Body of pancreas (tissue), 4 donors: ENCODE data around the gene CDC42SE2. TPM values are rescaled to one million over a fixed set of nuclear protein-coding genes. Genes with fewer than 3 reads are reported as not detected.

Experiments used
- ATAC-seq: fragments of 150-250 bp; one replicate; pipeline ENCODE4 v1.9.1; 2016
- DNase-seq, 4 donors: peaks; one replicate each; pipeline ENCODE4 v3.0.0-alpha.2; 2019
- H3K27ac ChIP-seq, 4 donors: fragments of 200-600 bp; sonication (generic); 1 replicate in 3 of 4; 2 replicates in 1 of 4; pipeline versions ENCODE4 v1.5.1 to v1.6.1; 2016 to 2019; ENCODE audit warnings: mild to moderate bottlenecking in 1 of 4, mixed read lengths in 1 of 4, moderate library complexity in 1 of 4
- H3K27me3 ChIP-seq, 2 donors: fragments of 200-600 bp; sonication (generic); one replicate each; pipeline ENCODE4 v1.6.0; 2016; ENCODE audit warnings: mild to moderate bottlenecking in 1 of 2
- H3K36me3 ChIP-seq, 2 donors: fragments of 200-600 bp; sonication (generic); replicated peaks in 1 of 2; 2 replicates each; pipeline ENCODE4 v1.5.1; 2016; ENCODE audit warnings: low read depth in 2 of 2; ENCODE audit not compliant: insufficient read depth in 1 of 2
- H3K4me1 ChIP-seq: fragments of 200-600 bp; sonication (generic); one replicate; pipeline ENCODE4 v1.6.0; 2016
- H3K4me3 ChIP-seq, 2 donors: fragments of 200-600 bp; sonication (generic); 1 replicate in 1 of 2; 2 replicates in 1 of 2; pipeline ENCODE4 v1.5.1; 2016 to 2019
- H3K9me3 ChIP-seq, 3 donors: fragments of 200-600 bp; sonication (generic); 1 replicate in 2 of 3; 2 replicates in 1 of 3; pipeline ENCODE4 v1.5.1; 2016
- CTCF ChIP-seq, 7 experiments: fragments of 450-650 bp in 4 of 7; fragments of 200-600 bp in 3 of 7; sonication (generic) in 3 of 7; IDR thresholded peaks; one replicate each; pipeline ENCODE4 v1.5.1; 2016 to 2019; ENCODE audit warnings: antibody characterized with exemption in 7 of 7
- POLR2A ChIP-seq, 3 donors: fragments of 450-650 bp; IDR thresholded peaks; one replicate each; pipeline ENCODE4 v1.6.1; 2016; ENCODE audit warnings: antibody characterized with exemption in 3 of 3, mild to moderate bottlenecking in 2 of 3
- WGBS, 2 donors: methylation state at CpG; one replicate each; pipeline ENCODE4 v1.1.5; 2017; 5-methylcytosine and 5-hydroxymethylcytosine counted together
- intact Hi-C: fragments of 100-400 bp; cut with DNase I; formaldehyde crosslinking; loops from one replicate; pipeline ENCODE4 v1.15.1; 2023
- total RNA-seq, 2 donors: library from RNA; depleted of rRNA; stranded (reverse); fragments of >200 nt; gene quantifications; one replicate each; pipeline ENCODE4 v1.1.0, GENCODE V29; 2016

The CDC42SE2 gene
- total RNA-seq, 2 donors from 2014 or later, result 23.4 to 33.5 TPM

DNA sequence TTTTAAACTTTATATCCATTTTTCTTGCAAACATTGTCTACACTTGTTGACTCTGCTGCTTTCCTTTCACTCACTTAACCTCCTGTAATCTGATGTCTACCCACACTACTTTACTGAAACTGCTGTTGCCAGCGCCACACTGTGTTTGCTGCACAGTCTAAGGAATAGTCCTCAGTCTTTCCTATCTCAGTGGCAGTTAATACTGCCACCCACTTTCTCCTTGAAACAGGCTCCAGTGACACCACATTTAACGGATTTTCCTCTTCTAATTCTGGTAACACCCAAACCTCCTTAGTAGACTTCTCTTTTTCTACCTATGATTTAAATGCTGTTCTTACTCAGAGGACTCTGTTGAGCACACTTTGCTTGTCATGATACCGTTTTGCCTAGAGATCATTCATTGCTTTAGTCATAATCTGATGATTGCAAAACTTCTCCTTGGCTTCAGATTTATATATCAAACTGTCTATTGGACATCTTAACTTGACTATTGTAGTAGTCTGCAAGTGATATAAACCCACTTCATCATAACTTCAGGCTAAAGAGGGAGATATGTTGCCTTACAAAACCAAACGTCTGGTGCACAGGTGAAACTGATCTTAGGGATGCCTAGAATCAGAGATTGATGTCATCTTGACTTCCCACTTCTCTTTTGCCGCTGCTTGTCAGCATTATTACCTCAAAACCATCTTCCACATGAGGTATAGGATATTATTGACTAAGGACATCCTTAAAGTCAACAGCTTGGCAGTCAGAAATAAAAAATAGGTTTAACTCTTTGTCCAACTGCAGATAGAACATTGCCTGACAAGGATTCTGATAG, 94.1 kb downstream of the CDC42SE2 start:
- DNase-seq (no peak), ATAC-seq (no peak)
- Histone ChIP-seq H3K36me3 (peaks cover 0 to 3% of the 10 kb centered on the region in 2 donors), H3K27me3 (no peaks in the 10 kb centered on the region), H3K9me3 (no peaks in the 10 kb centered on the region), H3K27ac (no peak overlapping the region), H3K4me1 (peaks cover 11% of the 10 kb centered on the region), H3K4me3 (no peak overlapping the region)
- TF ChIP-seq CTCF (IDR thresholded peaks at IDR 0.05) (no peak), POLR2A (IDR thresholded peaks at IDR 0.05) (no peak)
- intact Hi-C loops, result no loop called here
- 55% methylated on average over 5 of the region's 5 CpGs for WGBS, 2 donors

DNA sequence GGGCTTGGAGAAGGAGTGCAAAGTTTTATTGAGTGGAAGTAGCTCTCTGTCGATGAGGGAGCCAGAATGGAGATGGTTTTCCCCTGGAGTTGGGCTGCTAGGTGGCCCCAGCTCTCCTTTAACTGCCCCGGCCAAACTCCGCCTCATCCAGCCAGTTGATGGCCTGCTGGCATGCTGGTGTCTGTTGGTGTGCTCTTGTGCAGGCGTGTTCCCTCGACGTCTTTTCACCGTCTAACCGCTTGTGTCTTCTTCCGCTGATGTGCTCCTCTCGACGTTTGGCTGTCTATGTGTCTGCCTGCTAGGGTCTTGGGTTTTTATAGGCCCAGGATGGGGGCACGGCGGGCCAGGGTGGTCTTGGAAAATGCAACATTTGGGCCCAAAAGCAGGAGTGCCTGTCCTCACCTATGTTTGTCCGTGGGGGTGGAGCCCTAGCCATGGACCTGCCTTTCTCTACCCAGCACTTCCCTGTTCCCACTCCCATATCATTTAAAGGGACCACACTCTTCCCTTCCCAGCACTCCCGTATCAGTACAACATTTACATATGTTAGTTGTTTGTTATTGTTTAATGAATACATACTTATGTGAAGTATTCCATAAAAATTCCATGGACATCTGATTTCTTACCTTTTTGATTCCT, 97.9 kb downstream of the CDC42SE2 start:
- WGBS, 2 donors, result 90 to 97% methylated on average over 15 of the region's 15 CpGs
- no peak for TF ChIP-seq POLR2A (IDR thresholded peaks at IDR 0.05)
- TF ChIP-seq CTCF (IDR thresholded peaks at IDR 0.05), result no peak
- Histone ChIP-seq H3K27me3 (no peaks in the 10 kb centered on the region), H3K9me3 (no peaks in the 10 kb centered on the region), H3K4me3 (no peak overlapping the region), H3K27ac (no peak overlapping the region), H3K4me1 (peaks cover 7% of the 10 kb centered on the region), H3K36me3 (peaks cover 0 to 3% of the 10 kb centered on the region in 2 donors)
- intact Hi-C loops, result no loop called here
- DNase-seq, result no peak
- no peak for ATAC-seq

- H3K4me3 ChIP-seq, result no peak overlapping the region
- TF ChIP-seq CTCF (IDR thresholded peaks at IDR 0.05) (no peak), POLR2A (IDR thresholded peaks at IDR 0.05) (no peak)
- ATAC-seq (no peak), DNase-seq (no peak)
- no peak overlapping the region for H3K27ac ChIP-seq
- H3K9me3 ChIP-seq, result no peaks in the 10 kb centered on the region
- H3K36me3 ChIP-seq, result peaks cover 0 to 3% of the 10 kb centered on the region in 2 donors
- no peaks in the 10 kb centered on the region for H3K27me3 ChIP-seq
- intact Hi-C loops, result no loop called here
- 72 to 73% methylated on average over 6 of the region's 6 CpGs for WGBS, 2 donors
- H3K4me1 ChIP-seq, result no peaks in the 10 kb centered on the region
These were observed 100.1 kb downstream of the CDC42SE2 start for GRCh38 chr5:131363811-131364506.

DNA sequence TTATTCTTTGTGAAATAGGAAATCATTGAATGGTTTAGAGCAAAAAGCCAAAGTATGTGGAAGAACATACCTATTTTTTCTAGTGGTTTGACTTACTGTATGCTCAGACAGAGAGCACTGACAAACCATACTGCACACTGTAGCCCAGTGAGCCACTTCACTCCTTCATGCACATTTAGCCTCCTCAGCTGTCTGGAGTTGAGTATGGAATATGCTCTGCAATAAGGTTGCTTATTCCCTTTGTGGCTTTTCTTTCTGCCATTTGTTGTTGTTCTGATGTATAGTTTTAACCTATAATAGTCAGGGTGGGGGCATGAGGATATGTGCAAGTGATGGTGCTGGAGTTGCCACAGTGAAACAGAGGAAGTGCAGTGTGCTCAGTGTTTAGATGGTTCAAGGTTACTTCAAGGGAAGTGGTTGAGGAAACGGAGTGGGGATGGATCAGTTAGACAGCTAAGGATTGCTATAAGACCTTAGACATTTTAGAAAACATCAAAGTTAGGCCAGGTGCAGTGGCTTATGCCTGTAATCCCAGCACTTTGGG, 100.7 kb downstream of the CDC42SE2 start:
- TF ChIP-seq CTCF (IDR thresholded peaks at IDR 0.05), result no peak
- no peak for TF ChIP-seq POLR2A (IDR thresholded peaks at IDR 0.05)
- intact Hi-C loops, result no loop called here
- H3K4me3 ChIP-seq, result no peak overlapping the region
- H3K27ac ChIP-seq, result no peak overlapping the region
- ATAC-seq (no peak), DNase-seq (no peak)
- H3K27me3 ChIP-seq, result no peaks in the 10 kb centered on the region
- WGBS, 2 donors, result 63 to 86% methylated on average over 1 of the region's 1 CpG
- H3K4me1 ChIP-seq, result no peaks in the 10 kb centered on the region
- H3K36me3 ChIP-seq, result peaks cover 0 to 3% of the 10 kb centered on the region in 2 donors
- no peaks in the 10 kb centered on the region for H3K9me3 ChIP-seq
